ENCODE results near the gene TGFA. TPM values are rescaled to one million over a fixed set of nuclear protein-coding genes. Genes with fewer than 3 reads are reported as not detected.

TGFA gene
- total RNA-seq, 2 donors from 2014 or later: 1.1 to 1.9 TPM

DNA sequence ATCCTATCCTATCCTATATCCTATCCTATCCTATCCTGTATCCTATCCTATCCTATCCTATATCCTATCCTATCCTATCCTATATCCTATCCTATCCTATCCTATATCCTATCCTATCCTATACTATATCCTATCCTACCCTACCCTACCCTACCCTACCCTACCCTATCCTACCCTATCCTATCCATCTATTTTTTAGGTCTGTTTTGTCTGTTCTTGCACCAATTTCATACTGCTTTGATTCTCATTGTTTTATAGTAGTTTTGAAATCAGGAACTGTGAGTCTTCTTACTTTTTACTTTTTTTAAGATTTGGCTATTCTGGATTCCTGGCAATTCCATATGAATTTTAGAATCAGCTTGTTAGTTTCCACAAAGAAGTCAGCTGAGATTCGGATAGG, 118.5 kb downstream of the TGFA start:
- no peak overlapping the region for H3K4me3 ChIP-seq
- ATAC-seq (ENCODE audit: insufficient number of reproducible peaks, low FRiP score, low read depth) (no peak), DNase-seq (ENCODE audit: low spot score) (no peak)
- no peak overlapping the region for H3K27ac ChIP-seq
- H3K27me3 ChIP-seq (replicated peaks; ENCODE audit: insufficient read depth): no peaks in the 10 kb centered on the region
- no peaks in the 10 kb centered on the region for H3K9me3 ChIP-seq
- TF ChIP-seq, protein P1, sequence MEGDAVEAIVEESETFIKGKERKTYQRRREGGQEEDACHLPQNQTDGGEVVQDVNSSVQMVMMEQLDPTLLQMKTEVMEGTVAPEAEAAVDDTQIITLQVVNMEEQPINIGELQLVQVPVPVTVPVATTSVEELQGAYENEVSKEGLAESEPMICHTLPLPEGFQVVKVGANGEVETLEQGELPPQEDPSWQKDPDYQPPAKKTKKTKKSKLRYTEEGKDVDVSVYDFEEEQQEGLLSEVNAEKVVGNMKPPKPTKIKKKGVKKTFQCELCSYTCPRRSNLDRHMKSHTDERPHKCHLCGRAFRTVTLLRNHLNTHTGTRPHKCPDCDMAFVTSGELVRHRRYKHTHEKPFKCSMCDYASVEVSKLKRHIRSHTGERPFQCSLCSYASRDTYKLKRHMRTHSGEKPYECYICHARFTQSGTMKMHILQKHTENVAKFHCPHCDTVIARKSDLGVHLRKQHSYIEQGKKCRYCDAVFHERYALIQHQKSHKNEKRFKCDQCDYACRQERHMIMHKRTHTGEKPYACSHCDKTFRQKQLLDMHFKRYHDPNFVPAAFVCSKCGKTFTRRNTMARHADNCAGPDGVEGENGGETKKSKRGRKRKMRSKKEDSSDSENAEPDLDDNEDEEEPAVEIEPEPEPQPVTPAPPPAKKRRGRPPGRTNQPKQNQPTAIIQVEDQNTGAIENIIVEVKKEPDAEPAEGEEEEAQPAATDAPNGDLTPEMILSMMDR (IDR thresholded peaks at IDR 0.05): no peak
- H3K36me3 ChIP-seq: no peaks in the 10 kb centered on the region
- no peaks in the 10 kb centered on the region for H3K4me1 ChIP-seq (ENCODE audit: control insufficient read depth in 1 of 2, low read depth in 2 of 2)

DNA sequence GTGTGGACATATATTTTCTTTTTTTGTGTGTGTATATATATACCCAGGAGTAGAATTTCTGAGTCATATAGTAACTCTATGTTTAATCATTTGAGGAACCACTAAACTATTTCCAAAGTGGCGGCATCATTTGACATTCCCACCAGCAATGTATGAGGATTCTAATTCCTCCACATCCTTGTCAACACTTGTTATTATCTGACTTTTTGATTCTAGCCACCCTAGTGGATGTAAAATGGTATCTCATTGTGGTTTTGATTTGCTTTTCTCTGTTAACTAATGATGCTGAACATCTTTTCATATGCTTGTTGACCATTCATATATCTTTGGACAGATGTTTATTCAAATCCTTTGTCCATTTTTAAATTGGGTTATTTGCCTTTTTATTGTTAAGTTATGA, 120.3 kb downstream of the TGFA start:
- ATAC-seq (ENCODE audit: insufficient number of reproducible peaks, low FRiP score, low read depth) (no peak), DNase-seq (ENCODE audit: low spot score) (no peak)
- TF ChIP-seq, protein P1 (IDR thresholded peaks at IDR 0.05): no peak
- H3K4me3 ChIP-seq: no peak overlapping the region
- no peak overlapping the region for H3K27ac ChIP-seq
- H3K36me3 ChIP-seq: no peaks in the 10 kb centered on the region
- H3K27me3 ChIP-seq (replicated peaks; ENCODE audit: insufficient read depth): no peaks in the 10 kb centered on the region
- H3K4me1 ChIP-seq (ENCODE audit: control insufficient read depth in 1 of 2, low read depth in 2 of 2): no peaks in the 10 kb centered on the region
- H3K9me3 ChIP-seq: no peaks in the 10 kb centered on the region

DNA sequence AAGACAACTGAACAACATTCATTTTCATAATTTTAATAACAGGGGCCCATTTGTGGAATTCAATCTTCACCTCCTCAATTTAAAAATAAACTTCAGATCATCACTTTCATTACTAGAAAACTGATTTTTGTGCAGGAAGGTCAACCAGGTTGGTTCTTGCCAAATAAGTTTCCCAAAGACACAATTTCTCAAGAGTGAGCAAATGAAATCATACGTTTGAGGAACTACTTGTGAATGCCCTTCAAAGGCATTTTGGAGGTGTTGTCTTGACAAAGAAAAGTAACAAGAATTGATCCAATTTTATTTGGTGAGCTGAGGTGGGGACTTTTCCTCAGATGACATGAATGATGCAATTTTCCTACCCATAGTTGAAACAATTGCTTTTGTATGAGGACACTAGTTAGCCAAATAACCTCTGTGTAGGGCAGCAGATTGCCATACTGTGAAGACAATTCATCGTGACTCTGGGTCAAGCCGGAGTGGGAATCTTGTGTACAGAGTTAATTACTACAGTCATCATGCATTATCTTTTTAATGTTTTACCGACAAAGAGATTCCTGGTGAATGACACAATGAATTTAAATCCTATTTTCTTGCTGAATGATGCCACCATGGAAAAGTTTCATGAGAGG, 121.8 kb downstream of the TGFA start:
- no peak overlapping the region for H3K27ac ChIP-seq
- H3K27me3 ChIP-seq (replicated peaks; ENCODE audit: insufficient read depth): no peaks in the 10 kb centered on the region
- H3K4me3 ChIP-seq: no peak overlapping the region
- ATAC-seq (ENCODE audit: insufficient number of reproducible peaks, low FRiP score, low read depth) (no peak), DNase-seq (ENCODE audit: low spot score) (no peak)
- H3K9me3 ChIP-seq: no peaks in the 10 kb centered on the region
- TF ChIP-seq, protein P1 (IDR thresholded peaks at IDR 0.05): no peak
- H3K36me3 ChIP-seq: no peaks in the 10 kb centered on the region
- H3K4me1 ChIP-seq (ENCODE audit: control insufficient read depth in 1 of 2, low read depth in 2 of 2): no peaks in the 10 kb centered on the region

DNA sequence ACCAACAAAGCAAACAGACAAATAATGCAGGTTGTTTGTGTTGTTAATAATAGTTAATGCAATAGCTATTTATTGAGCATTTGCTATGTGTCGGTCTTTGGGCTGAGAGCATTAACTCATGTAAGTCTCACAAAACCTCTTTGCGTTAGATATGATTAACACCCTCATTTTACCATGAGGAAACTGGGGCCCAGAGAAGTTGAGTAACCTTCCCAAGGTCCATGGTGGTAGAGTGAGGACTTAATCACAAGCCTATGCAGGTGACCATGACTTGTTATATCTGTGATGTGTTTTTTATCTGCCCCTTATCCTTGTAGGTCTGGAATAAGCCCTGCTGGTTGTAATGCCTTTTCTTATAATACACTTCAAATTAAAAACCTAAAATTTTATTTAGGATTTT, 127.3 kb downstream of the TGFA start:
- Histone ChIP-seq H3K9me3 (no peaks in the 10 kb centered on the region), H3K27me3 (replicated peaks; ENCODE audit: insufficient read depth) (no peaks in the 10 kb centered on the region), H3K36me3 (no peaks in the 10 kb centered on the region), H3K4me1 (ENCODE audit: control insufficient read depth in 1 of 2, low read depth in 2 of 2) (no peaks in the 10 kb centered on the region), H3K4me3 (no peak overlapping the region), H3K27ac (no peak overlapping the region)
- DNase-seq (ENCODE audit: low spot score) (no peak), ATAC-seq (ENCODE audit: insufficient number of reproducible peaks, low FRiP score, low read depth) (no peak)
- TF ChIP-seq, protein P1 (IDR thresholded peaks at IDR 0.05): no peak

DNA sequence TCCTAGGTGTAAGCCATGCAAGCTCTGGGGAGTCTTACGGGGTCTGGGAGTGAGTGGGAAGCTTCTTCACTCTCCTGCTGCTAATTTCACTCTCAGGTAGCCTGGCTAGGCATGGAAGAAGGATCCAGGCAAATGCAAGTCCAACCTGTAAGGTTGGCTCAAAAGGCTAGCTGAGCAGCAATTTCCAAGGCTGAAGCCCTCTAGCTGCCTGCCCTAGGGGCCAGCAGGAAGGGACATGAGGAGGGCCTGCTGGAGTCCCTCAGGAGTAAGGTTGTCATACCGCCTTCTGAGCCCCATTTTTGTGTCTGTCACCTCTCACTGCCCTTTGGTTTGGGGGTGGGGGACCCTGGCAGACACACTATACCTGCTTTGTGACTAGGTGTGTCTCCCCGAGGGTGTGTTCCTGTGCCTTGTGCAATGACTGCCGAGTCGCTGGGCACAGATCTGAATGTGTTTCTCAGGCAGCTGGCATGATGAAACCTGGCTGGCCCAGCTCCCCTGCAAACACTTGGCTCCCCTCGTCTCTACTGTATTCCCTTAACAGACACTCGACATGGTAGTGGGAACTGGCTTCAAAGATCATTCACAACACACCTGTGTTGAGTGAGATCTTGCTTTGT, 127.8 kb downstream of the TGFA start:
- DNase-seq (ENCODE audit: low spot score) (no peak), ATAC-seq (ENCODE audit: insufficient number of reproducible peaks, low FRiP score, low read depth) (no peak)
- TF ChIP-seq, protein P1 (IDR thresholded peaks at IDR 0.05): no peak
- Histone ChIP-seq H3K4me1 (ENCODE audit: control insufficient read depth in 1 of 2, low read depth in 2 of 2) (no peaks in the 10 kb centered on the region), H3K9me3 (no peaks in the 10 kb centered on the region), H3K36me3 (no peaks in the 10 kb centered on the region), H3K27ac (no peak overlapping the region), H3K27me3 (replicated peaks; ENCODE audit: insufficient read depth) (no peaks in the 10 kb centered on the region), H3K4me3 (no peak overlapping the region)

Data from thoracic aorta (tissue), 2 donors.